GM12878 (cell line): ENCODE data around the gene DDX46. TPM values are rescaled to one million over a fixed set of nuclear protein-coding genes. Genes with fewer than 3 reads are reported as not detected.

Experiments
- ATAC-seq: fragments of 200-7000 bp; cut with Tn5 transposase; 3 replicates; pipeline ENCODE4 v1.9.1; 2020; ENCODE audit warnings: mild to moderate bottlenecking, moderate library complexity
- BruUV-seq: library from RNA; stranded (reverse); fragments of 400-500 nt; replicated peaks from 2 replicates; lab custom pipeline; 2021; lab: Mats Ljungman, UMichigan
- CTCF ChIA-PET: fragments of 300-600 bp; sonication (Branson Sonifier 250); formaldehyde crosslinking; extraction: SDS; loops from one replicate; lab custom pipeline; 2021; ENCODE audit warnings: inconsistent platforms; lab: Yijun Ruan, JAX
- POLR2A ChIA-PET: fragments of 350-600 bp; formaldehyde crosslinking; extraction: SDS; loops from one replicate; lab custom pipeline; 2021; ENCODE audit warnings: inconsistent platforms; lab: Charles Lee
- RAD21 ChIA-PET: fragments of 300-600 bp; sonication (Branson Sonifier 250); formaldehyde crosslinking; loops from one replicate; lab custom pipeline; 2023; ENCODE audit warnings: antibody characterized with exemption; ENCODE audit not compliant: unreplicated experiment; lab: Charles Lee
- SMC1A ChIA-PET: fragments of 300-600 bp; sonication (Branson Sonifier 250); formaldehyde crosslinking; loops from one replicate; lab custom pipeline; 2023; ENCODE audit not compliant: unreplicated experiment, uncharacterized antibody; lab: Charles Lee
- DNase-seq: peaks from one replicate; pipeline ENCODE4 v3.0.0-alpha.2; 2011; ENCODE audit warnings: low read depth, low spot score
- FAIRE-seq: peaks from 3 replicates; lab custom pipeline; 2011; peaks lifted over from hg19 to GRCh38; lab: Jason Lieb, UNC
- H2AFZ ChIP-seq: 2 replicates; pipeline ENCODE4 v1.6.0; 2011; ENCODE audit warnings: low read depth, low read length, control low read depth; ENCODE audit not compliant: control insufficient read depth
- H3K27ac ChIP-seq: 2 replicates; pipeline ENCODE4 v1.5.1; 2011; ENCODE audit warnings: control low read depth; ENCODE audit not compliant: control insufficient read depth, insufficient read depth
- H3K27me3 ChIP-seq, 2 experiments: replicated peaks in 1 of 2; 2 replicates each; pipeline versions ENCODE4 v1.6.0 to v1.6.1; 2011; ENCODE audit warnings: low read length in 1 of 2; ENCODE audit not compliant: control insufficient read depth in 2 of 2, insufficient read depth in 2 of 2
- H3K36me3 ChIP-seq, 2 experiments: 2 replicates each; pipeline ENCODE4 v1.5.1; 2011; ENCODE audit warnings: low read length in 1 of 2; ENCODE audit not compliant: control insufficient read depth in 2 of 2, insufficient read depth in 2 of 2
- H3K4me1 ChIP-seq: 2 replicates; pipeline ENCODE4 v1.6.1; 2011; ENCODE audit warnings: mild to moderate bottlenecking, low read length, moderate library complexity, mixed read lengths; ENCODE audit not compliant: control insufficient read depth, insufficient read depth
- H3K4me2 ChIP-seq: 2 replicates; pipeline ENCODE4 v1.6.0; 2011; ENCODE audit warnings: control low read depth; ENCODE audit not compliant: control insufficient read depth, insufficient read depth
- H3K4me3 ChIP-seq: fragments of 200-600 bp; sonication (generic); 2 replicates; pipeline ENCODE4 v1.5.1; 2016
- H3K79me2 ChIP-seq: 2 replicates; pipeline ENCODE4 v1.6.0; 2011; ENCODE audit warnings: low read length; ENCODE audit not compliant: control insufficient read depth, insufficient read depth
- H3K9ac ChIP-seq: 2 replicates; pipeline ENCODE4 v1.8.0; 2011; ENCODE audit warnings: low read length, control low read depth, mixed read lengths; ENCODE audit not compliant: control insufficient read depth, insufficient read depth
- H3K9me3 ChIP-seq: replicated peaks from 3 replicates; pipeline ENCODE4 v1.5.1; 2011; ENCODE audit warnings: mild to moderate bottlenecking, low read length; ENCODE audit not compliant: control insufficient read depth, insufficient read depth
- H4K20me1 ChIP-seq: 2 replicates; pipeline ENCODE4 v1.6.0; 2011; ENCODE audit not compliant: control insufficient read depth, insufficient read depth
- CHD4 ChIP-seq: fragments of 200-600 bp; sonication (generic); IDR thresholded peaks from 2 replicates; pipeline ENCODE4 v1.6.1; 2016; ENCODE audit warnings: mild to moderate bottlenecking
- CREB1 ChIP-seq: IDR thresholded peaks from 2 replicates; pipeline ENCODE4 v1.6.1; 2012; ENCODE audit warnings: low read depth, mild to moderate bottlenecking, inconsistent platforms
- HDAC2 ChIP-seq: fragments of 200-600 bp; sonication (generic); IDR thresholded peaks from 2 replicates; pipeline ENCODE4 v1.6.1; 2017
- IRF5 ChIP-seq: fragments of 450-650 bp; IDR thresholded peaks from 2 replicates; pipeline ENCODE4 v1.6.1; 2017; ENCODE audit warnings: borderline replicate concordance
- PAX5 ChIP-seq: IDR thresholded peaks from 2 replicates; pipeline ENCODE4 v1.6.1; 2011; ENCODE audit warnings: low read depth, low read length, borderline replicate concordance
- PML ChIP-seq: IDR thresholded peaks from 2 replicates; pipeline ENCODE4 v1.6.1; 2012; ENCODE audit warnings: low read length, inconsistent platforms
- POU2F2 ChIP-seq: IDR thresholded peaks from 3 replicates; pipeline ENCODE4 v1.6.1; 2011; ENCODE audit warnings: low read depth, mild to moderate bottlenecking, low read length, borderline replicate concordance
- SIN3A ChIP-seq: IDR thresholded peaks from 2 replicates; pipeline ENCODE4 v1.6.1; 2012; ENCODE audit warnings: low read depth, low read length, improper control_type of control experiment
- TCF3 ChIP-seq: IDR thresholded peaks from 2 replicates; pipeline ENCODE4 v1.6.1; 2012; ENCODE audit warnings: low read depth, mild to moderate bottlenecking, low read length, borderline replicate concordance; ENCODE audit not compliant: insufficient read depth
- WGBS: methylation state at CpG from one replicate; pipeline ENCODE4 v1.1.6; 2016; ENCODE audit warnings: low lambda C conversion rate; ENCODE audit not compliant: insufficient replicate concordance, insufficient coverage; ENCODE audit errors: missing lambda C conversion rate; 5-methylcytosine and 5-hydroxymethylcytosine counted together
- in situ Hi-C: fragments of 300-500 bp; cut with MboI; formaldehyde crosslinking; loops from 9 replicates; pipeline ENCODE4 v1.14.3; 2018; ENCODE audit warnings: mixed read lengths
- intact Hi-C: fragments of 100-400 bp; cut with micrococcal nuclease; formaldehyde crosslinking; loops from one replicate; pipeline ENCODE4 v1.14.2; 2022; ENCODE audit not compliant: unreplicated experiment
- polyA plus RNA-seq, 11 experiments: library from polyadenylated mRNA; depleted of rRNA in 4 of 11; unstranded in 6 of 11; stranded (reverse) in 5 of 11; fragments of >200 nt; fragmentation: Nextera tagmentation in 4 of 11; fragmentation: Illumina TruSeq in 1 of 11; extraction: Ambion mirVana in 4 of 11; extraction: Trizol in 1 of 11; gene quantifications; 1 replicate in 1 of 11; 2 replicates in 10 of 11; pipeline versions ENCODE4 v1.2.1 to v1.2.3, GENCODE V29; 2011 to 2016; ENCODE audit warnings: inconsistent platforms in 2 of 11, missing spikeins in 2 of 11, low read depth in 1 of 11
- total RNA-seq, 4 experiments: library from RNA; depleted of rRNA in 3 of 4; stranded (reverse); fragments of >200 nt in 3 of 4; fragmentation: Illumina TruSeq in 1 of 4; extraction: Trizol in 1 of 4; gene quantifications; 2 replicates each; pipeline versions ENCODE4 v1.2.1 to v1.2.3, GENCODE V29; 2013 to 2021
- TF ChIP-seq, protein P1 (sequence below), 3 experiments: IDR thresholded peaks in 2 of 3; conservative IDR thresholded peaks in 1 of 3; 2 replicates each; pipeline ENCODE4 v1.5.1; 2011; ENCODE audit warnings: low read depth in 3 of 3, low read length in 3 of 3, mild to moderate bottlenecking in 3 of 3, control low read depth in 2 of 3, moderate library complexity in 2 of 3, inconsistent platforms in 1 of 3, mixed read lengths in 1 of 3; ENCODE audit not compliant: control insufficient read depth in 2 of 3, insufficient read depth in 1 of 3; ENCODE audit errors: extremely low read depth in 1 of 3
- TF ChIP-seq, protein P2 (sequence below): fragments of 450-650 bp; IDR thresholded peaks from 2 replicates; pipeline ENCODE4 v1.6.1; 2014; ENCODE audit warnings: mild to moderate bottlenecking

Gene DDX46
- total and polyA plus RNA-seq, 10 of the 15 experiments (the other 5 are each of a cell fraction or from before 2014, with no cell fraction given), result 23.0 to 77.1 (median 42.2) TPM

DNA sequence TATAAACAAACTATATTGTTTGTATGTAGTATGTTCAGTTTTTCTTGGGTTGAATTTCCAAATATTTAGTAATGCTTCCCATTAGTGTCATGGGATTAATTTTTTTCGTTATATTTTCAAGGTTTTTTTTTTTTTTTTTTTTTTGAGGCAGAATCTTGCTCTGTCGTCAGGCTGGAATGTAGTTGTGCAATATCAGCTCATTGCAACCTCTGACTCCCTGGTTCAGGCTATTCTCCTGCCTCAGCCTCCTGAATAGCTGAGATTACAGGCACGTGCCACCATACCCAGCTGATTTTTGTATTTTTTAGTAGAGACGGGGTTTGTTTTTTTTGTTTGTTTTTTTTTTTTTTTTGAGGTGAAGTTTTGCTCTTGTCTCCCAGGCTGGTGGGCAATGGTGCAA, 10.6 kb downstream of the DDX46 start:
- CTCF ChIA-PET, result no interaction called here
- Histone ChIP-seq H3K4me2 (no peak overlapping the region), H3K9ac (no peak overlapping the region), H3K27ac (no peak overlapping the region), H3K36me3 (peaks cover 2 to 16% of the 10 kb centered on the region in 2 experiments; a peak in 3 of 4 replicates), H3K4me1 (no peaks in the 10 kb centered on the region), H3K9me3 (no peaks in the 10 kb centered on the region), H3K4me3 (no peak overlapping the region), H3K27me3 (no peaks in the 10 kb centered on the region), H4K20me1 (no peaks in the 10 kb centered on the region), H3K79me2 (no peaks in the 10 kb centered on the region), H2AFZ (no peak overlapping the region)
- no TSS peak for BruUV-seq
- no peak for ATAC-seq
- RAD21 ChIA-PET, result no interaction called here
- intact Hi-C loops (no loop called here), in situ Hi-C loops (no loop called here)
- SMC1A ChIA-PET, result interaction anchor here (1.2 kb wide), 1 partner anchor 15 kb away, joined by 3 read pairs; no protein-coding TSS in a partner anchor
- no peak for DNase-seq
- TF ChIP-seq CHD4 (no peak), IRF5 (no peak)
- whole genome bisulfite sequencing, result 100% methylated on average over 3 of the region's 4 CpGs
- FAIRE-seq, result no peak
- POLR2A ChIA-PET, result interaction anchor here (0.6 to 0.7 kb wide), 2 partner anchors 42 to 48 kb away, joined by 3 to 5 read pairs; no protein-coding TSS in a partner anchor

DNA sequence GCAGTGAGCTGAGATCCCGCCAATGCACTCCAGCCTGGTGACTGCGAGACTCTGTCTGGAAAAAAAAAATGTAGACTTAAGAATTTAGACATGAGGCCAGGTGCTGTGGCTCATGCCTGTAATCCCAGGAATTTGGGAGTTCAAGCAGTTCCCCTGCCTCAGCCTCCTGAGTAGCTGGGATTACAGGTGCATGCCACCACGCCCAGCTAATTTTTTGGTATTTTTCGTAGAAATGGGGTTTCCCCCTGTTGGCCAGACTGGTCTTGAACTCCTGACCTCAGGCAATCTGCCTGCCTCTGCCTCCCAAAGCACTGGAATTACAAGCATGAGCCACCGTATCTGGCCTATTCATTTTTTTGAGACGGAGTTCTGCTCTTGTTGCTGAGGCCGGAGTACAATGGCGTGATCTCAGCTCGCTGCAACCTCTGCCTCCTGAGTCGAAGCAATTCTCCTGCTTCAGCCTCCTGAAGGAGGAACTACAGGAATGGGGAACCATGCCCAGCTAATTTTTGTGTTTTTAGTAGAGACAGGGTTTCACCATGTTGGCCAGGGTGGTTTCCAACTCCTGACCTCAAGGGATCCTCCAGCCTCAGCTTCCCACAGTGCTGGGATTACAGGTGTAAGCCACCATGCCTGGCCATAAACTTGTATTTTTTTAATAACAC, 14.0 kb downstream of the DDX46 start:
- ATAC-seq, result no peak
- intact Hi-C loops (no loop called here), in situ Hi-C loops (no loop called here)
- Histone ChIP-seq H3K4me2 (no peak overlapping the region), H3K4me3 (no peak overlapping the region), H3K79me2 (no peaks in the 10 kb centered on the region), H3K9me3 (no peaks in the 10 kb centered on the region), H3K9ac (no peak overlapping the region), H3K27me3 (no peaks in the 10 kb centered on the region), H3K27ac (no peak overlapping the region), H2AFZ (no peak overlapping the region), H3K4me1 (no peaks in the 10 kb centered on the region), H3K36me3 (peaks cover 3 to 15% of the 10 kb centered on the region in 2 experiments), H4K20me1 (no peaks in the 10 kb centered on the region)
- no peak for FAIRE-seq
- POLR2A ChIA-PET, result interaction anchor here (0.5 kb wide), 1 partner anchor 58 kb away, joined by 4 read pairs; no protein-coding TSS in a partner anchor
- SMC1A ChIA-PET, result no interaction called here
- RAD21 ChIA-PET, result no interaction called here
- CTCF ChIA-PET, result interaction anchor here (0.9 kb wide), 1 partner anchor 13 kb away, joined by 4 read pairs; no protein-coding TSS in a partner anchor
- TF ChIP-seq CREB1 (no peak), POU2F2 (no peak), PML (no peak), SIN3A (no peak), PAX5 (no peak), TCF3 (no peak), HDAC2 (no peak)
- TF ChIP-seq, protein P1, sequence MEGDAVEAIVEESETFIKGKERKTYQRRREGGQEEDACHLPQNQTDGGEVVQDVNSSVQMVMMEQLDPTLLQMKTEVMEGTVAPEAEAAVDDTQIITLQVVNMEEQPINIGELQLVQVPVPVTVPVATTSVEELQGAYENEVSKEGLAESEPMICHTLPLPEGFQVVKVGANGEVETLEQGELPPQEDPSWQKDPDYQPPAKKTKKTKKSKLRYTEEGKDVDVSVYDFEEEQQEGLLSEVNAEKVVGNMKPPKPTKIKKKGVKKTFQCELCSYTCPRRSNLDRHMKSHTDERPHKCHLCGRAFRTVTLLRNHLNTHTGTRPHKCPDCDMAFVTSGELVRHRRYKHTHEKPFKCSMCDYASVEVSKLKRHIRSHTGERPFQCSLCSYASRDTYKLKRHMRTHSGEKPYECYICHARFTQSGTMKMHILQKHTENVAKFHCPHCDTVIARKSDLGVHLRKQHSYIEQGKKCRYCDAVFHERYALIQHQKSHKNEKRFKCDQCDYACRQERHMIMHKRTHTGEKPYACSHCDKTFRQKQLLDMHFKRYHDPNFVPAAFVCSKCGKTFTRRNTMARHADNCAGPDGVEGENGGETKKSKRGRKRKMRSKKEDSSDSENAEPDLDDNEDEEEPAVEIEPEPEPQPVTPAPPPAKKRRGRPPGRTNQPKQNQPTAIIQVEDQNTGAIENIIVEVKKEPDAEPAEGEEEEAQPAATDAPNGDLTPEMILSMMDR (IDR thresholded peaks at IDR 0.05 in 2 of 3, conservative IDR thresholded peaks at IDR 0.05 in 1 of 3; ENCODE audit: control insufficient read depth in 2 of 3, extremely low read depth in 1 of 3, insufficient read depth in 1 of 3, low read depth in 3 of 3, low read length in 3 of 3), result no peak
- TF ChIP-seq, protein P2, sequence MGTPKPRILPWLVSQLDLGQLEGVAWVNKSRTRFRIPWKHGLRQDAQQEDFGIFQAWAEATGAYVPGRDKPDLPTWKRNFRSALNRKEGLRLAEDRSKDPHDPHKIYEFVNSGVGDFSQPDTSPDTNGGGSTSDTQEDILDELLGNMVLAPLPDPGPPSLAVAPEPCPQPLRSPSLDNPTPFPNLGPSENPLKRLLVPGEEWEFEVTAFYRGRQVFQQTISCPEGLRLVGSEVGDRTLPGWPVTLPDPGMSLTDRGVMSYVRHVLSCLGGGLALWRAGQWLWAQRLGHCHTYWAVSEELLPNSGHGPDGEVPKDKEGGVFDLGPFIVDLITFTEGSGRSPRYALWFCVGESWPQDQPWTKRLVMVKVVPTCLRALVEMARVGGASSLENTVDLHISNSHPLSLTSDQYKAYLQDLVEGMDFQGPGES, result no peak
- BruUV-seq, result no TSS peak
- WGBS, result 84% methylated on average over 10 of the region's 10 CpGs
- DNase-seq, result no peak
